ENCODE measurements around the gene LRRC71.

DNA sequence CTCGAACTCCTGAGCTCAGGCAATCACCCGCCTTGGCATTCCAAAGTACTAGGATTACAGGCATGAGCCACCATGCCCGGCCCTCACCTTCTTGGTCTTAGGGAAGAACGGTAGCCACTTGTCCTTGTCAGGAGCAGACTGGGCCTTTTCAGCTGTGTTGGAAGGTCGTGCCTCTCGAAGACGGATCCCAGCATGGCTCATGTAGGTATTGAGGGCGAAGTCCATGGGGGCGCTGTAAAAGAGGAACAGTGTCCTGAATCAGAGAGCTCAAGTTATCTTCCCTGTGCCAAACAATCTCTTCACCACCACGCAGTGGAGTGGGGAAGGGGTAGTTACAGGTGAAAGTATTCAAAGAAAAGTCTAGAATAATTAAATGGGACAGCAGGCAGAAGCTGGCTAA, 35.9 kb downstream of the LRRC71 start:
- no peak for TF ChIP-seq CTCF (IDR thresholded peaks at IDR 0.05; ENCODE audit: low read depth, low read length)
- no peak for TF ChIP-seq EZH2phosphoT487 (IDR thresholded peaks at IDR 0.05; ENCODE audit: low read depth)
